HG03442 (cell line): ENCODE measurements around the gene KRTAP5-9.
"Not testable (repeated sequence)": the region's sequence is repeated elsewhere in the genome, so short reads cannot be mapped to it uniquely, and the experiment has no call there.

Experiments
- ATAC-seq: cut with Tn5 transposase; IDR thresholded peaks from one replicate; pipeline ENCODE4 v1.9.1; 2021; ENCODE audit warnings: mild to moderate bottlenecking, moderate library complexity; ENCODE audit not compliant: unreplicated experiment

Gene KRTAP5-9

DNA sequence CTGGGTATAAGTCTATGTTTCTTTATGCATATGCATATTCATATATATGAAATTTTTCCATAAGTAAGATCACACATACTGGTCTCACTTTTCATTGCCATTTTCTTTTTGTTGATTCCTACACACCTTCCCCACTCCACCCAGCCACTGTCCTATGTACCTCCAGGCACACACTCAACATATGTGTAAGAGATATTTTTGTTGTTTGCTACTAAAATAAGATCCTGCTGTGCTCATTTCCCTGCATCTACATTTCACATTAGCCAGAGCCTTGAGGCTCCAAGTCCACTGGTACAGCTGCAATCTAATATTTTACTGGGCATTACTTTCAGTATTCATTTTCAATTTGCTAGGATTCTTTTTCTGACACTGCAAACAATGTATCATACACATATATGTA, 9.0 kb downstream of the KRTAP5-9 start:
- ATAC-seq, result no peak

DNA sequence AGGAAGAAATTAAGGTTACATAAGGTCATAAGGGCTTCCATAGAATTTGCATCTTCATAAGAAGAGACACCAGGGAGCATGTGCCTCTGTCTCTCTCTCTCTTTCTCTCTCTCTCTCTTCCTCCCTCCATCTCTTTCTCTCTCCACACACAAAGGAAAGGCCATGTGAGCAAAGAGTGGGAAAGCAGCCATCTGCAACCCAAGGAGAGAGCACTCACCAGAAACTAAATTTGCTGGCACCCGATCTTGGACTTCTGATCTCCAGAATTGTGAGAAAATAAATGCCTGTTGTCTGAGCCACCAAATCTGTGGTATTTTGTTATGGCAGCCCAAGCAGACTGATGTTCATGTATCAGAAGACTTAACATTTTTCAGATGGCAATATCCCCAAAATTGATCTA, 10.8 kb downstream of the KRTAP5-9 start:
- ATAC-seq, result no peak

DNA sequence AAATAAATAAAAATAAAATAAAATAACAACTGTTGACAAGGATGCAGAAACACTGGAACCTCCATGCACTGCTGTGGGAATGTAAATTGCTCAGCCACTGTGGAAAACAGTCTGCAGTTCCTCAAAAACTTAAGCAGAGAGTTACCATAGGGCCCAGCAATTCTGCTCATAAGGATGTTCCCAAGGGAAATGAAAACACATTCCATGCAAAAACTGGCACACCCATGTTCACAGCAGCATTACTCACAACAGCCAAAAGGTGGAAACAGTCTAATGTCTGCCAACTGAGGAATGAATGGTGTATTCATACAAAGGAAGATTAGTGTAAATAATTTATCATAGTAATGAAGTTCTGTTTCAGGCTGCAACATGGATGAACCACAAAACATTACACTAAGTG, 13.9 kb downstream of the KRTAP5-9 start:
- ATAC-seq, result no peak

DNA sequence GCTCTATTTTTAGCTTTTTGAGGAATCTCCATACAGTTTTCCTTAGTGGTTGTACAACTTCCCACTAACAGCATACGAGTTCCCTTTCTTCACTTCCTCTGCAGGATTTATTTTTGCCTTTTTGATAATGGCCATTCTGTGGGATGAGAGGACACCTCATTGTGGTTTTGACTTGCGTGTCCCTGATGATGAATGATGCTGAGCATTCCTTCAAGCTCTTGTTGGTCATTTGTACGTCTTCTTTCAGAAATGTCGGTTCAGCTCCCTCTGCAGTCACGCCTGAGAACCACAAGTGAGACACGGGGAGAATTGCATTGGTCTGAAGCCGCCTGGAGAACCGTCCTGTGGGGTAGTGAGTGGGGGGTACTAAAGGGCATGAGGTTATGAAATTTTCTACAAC, 15.2 kb downstream of the KRTAP5-9 start:
- ATAC-seq, result no peak

DNA sequence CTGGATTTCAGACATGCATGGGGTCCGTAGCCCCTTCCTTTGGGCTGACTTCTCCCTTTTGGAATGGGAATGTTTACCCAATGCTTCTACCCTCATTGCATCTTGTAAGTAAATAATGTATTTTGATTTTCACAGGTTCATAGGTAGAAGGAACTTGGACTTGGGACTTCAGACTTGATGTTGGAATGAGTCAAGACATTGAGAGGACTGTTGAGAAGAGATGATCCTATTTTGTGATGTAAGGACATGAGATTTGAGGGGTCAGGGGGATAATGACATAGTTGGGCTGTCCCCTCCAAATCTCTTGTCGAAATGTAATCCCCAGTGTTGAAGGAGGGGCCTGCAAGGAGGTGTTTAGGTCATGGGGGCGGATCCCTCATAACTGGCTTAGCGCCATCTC, 16.2 kb downstream of the KRTAP5-9 start:
- no peak for ATAC-seq

DNA sequence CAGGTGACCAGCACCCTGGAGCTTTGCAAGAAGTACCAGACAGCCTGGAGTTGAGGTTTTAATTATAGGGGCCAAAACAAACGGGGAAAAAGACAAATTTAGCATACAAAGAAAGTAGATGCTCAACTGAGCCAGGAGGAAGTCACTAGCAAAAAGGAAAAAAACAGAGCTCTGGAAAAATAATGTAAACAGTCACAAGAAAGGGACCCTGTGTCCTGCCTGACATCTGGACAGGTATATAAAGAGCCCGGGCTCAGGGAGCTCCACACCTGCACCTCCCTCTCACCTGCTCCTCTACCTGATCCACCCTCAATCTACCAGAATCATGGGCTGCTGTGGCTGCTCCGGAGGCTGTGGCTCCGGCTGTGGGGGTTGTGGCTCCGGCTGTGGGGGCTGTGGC, 17.0 kb downstream of the KRTAP5-9 start, which contains the start of gene KRTAP5-10:
Gene KRTAP5-10, plus strand, starts transcription at position 301 of the 400 bp plus-strand sequence. Its CDS starts 25 bp downstream, at position 326.
- no peak for ATAC-seq

DNA sequence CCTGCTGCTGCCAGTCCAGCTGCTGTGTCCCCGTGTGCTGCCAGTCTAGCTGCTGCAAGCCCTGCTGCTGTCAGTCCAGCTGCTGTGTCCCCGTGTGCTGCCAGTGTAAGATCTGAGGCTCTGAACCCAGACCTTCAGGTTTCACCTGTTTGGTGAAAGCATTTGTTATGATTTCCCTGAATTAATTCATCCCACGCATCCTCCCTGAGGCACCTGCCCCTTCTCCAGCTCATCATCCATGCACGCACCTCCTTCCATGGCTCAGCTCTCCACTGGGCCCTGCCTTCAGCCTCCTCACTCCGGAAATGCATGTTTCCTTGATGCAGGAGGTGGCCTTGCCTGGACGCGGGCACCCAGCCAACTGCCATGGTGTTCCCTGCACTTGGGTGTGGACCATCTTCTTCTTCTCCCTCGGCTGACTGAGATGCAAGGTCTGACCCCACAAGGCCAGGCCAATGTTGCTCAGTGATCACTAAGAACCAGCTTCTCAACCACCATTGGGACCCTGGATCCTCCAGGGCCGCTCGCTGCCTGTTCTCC, 17.9 kb downstream of the KRTAP5-9 start:
- ATAC-seq, result no peak

DNA sequence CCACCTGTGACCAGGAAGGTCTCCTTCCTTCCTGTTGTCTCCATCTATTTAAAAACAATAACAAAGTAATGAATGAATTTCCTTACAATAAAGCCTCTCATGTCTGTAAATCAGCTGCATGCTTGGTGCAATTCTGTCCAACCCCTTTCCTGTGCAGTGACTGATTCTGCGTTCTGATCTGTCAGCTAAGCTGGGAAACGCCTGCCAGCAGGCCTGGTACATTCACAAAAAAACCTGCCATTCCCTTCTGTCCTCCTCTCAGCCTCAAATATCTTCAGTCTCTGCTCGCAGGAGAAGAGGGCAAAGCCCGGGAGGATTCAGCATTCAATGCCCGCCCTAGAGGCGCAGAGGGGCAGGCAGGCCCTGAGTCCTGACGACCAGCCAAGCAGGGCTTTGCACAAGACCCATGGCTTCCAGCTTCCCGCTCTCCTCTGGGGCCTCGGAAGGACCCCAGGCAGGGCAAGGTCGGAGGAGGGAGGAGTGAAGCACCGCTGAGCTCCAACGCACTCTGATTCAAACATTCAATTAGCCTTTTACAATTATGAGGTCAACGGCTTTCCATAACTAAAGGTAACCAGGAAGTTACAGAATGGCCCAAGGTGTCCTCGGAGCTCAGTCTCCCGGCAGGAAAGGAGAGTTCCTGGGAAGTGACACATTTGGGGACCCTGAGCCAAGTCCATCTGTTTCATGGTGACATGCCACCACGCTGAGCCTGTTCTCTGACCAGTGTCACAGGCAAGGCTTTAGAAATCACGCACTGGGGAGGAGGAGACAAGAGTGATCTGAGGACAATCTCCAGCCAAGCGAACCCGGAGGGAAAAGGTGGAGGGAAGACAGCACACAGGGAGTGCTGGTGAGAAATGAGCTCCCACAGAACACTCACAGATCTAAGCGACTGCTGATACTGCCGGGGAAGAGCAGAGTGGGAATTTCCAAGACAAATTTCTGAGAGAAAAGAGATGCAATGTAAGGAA, 18.7 kb downstream of the KRTAP5-9 start:
- ATAC-seq, result not testable (repeated sequence)

DNA sequence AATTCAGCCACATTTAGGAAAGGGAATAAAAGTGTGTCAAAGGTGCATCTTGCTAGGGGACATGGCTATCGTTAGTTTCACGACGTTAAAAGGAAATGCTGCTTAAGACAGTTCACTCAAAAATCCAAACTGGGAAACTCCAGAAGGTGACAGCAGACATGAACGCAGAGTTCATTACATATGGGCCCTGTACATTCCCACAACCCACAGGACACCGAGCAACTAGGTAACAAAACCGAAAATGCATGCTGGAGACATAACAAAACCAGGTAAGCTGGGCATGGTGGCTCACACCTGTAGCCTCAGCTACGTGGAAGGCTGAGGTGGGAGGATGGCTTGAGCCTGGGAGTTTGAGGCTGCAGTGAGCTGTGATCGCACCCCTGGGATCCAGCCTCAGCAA, 19.4 kb downstream of the KRTAP5-9 start:
- ATAC-seq, result not testable (repeated sequence)

DNA sequence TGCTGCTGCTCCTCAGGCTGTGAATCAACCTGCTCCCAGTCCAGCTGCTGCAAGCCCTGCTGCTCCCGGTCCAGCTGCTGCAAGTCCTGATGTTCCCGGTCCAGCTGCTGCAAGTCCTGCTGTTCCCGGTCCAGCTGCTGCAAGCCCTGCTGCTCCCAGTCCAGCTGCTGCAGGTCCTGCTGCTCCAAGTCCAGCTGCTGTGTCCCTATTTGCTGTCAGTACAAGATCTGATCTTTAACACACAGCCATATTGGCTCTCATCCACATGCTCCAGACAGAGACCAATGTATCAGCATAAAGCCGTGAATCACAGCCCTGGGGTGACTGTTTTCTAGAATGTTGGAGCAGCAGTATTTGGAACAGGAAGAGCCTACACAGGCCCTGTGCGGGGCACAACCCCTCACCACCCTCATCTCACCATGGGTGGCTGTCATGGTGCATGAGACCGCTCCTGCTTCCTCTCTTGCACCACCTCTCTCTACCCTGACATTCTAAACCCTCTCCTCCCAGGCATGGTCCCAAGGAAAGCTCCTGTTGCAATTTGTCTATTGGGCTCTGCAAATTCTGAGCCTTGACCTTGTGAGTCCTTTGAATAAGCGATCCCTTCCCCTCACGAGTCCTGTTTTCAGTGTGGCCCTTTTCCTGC, 20.6 kb downstream of the KRTAP5-9 start:
- no peak for ATAC-seq

DNA sequence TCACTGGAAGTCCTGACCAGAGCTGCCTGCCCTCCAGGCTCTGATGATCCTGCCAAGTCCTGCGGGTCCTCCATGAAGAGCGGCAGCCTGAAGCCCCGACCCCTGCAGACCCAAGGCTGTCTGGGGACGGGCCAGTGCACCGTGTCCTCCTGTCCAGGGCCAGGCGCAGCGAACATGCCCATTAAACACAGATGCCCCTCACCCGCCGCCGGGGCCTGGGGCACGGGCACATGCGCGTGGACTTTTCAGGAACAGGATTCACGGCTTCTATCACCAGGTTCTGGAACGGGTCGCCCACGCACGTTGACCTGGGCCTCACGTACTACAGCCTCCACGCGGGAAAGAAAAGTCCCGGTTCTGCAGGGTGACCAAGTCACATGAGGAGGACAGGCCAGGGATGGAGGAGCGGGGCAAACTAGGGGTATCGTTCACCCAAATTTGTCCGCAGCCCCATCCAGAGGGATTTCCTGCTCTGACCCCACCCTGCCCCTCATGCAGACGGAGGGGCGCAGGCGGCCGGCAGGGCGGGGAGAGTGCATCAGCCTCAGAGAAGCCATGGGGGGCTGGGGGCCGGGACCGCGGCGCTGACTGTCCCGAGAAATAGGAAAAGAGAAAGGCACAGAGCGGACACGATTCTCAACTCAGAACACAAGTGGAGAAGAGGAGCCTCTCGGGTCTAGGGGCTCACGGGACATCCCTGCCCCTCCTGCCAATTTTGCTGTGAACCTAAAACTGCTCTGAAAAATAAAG, 23.1 kb downstream of the KRTAP5-9 start:
- ATAC-seq, result not testable (repeated sequence)

DNA sequence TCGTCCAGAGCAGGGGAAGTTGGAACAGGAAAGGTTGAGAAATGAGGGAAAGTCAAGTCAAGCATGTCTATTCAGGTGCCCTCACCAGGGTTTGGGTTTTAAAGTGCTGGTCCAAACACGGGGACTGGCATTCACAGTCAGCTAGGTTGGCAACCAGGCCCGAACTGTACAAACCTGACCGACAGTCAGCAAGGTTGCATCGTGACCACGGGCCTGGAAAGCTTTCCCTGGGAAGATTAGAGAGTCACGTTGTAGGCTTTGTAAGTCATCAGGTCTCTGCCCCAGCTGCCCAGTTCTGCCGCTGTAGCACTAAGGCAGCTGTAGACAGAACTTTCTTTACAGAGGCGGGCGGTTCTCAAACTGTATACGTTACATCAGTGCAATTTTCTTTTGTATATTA, 24.6 kb downstream of the KRTAP5-9 start:
- ATAC-seq, result no peak

DNA sequence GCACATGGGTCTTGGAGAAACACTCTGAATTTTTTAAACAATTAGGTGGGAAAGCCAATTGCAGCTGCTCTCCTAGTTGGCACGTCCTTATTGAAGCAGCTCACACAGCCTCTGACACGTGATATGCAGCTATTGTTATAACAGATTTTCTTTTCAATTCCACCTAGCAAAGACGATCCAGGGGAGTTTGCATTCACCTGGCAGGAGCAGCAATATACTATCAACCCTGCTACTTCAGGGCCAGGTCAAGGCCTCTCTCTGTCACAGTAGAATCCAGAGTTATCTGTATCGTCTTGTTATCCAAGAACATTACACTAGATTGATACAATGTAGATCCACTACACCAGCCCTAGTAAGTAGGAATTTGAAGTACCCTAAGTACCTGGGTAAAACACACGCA, 26.2 kb downstream of the KRTAP5-9 start:
- ATAC-seq, result no peak

DNA sequence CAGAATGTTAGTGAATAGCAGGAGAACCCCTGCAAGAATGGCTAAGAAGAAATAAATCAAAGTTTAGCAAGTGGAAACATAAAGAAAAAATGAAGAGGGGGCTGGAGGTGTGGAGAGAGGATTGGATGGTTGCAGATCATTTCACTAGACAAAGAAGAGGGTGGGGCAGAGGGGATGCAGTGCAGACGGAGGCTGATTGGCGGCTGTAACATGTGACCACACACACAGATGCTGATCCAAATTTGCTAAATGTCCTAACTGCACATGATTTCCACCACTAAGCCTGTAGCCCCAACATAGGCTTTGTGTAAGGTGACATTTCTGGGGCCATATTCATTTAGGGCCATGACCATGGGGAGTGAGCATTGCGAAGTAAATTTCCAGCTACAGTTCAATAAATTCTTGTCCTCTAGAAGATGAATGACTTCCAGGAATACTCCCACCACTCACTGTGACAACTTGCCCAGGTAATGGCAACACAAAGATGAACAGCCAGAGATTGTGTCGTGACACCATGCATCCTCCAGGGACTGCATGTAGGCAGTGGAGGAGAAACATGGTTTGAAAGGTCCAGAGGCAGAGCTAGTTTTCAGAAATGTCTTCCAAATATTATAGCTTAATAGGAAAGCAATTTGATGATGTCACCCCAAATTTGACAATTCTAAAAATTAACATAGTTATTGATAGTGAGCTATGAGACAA, 27.7 kb downstream of the KRTAP5-9 start:
- ATAC-seq, result no peak

DNA sequence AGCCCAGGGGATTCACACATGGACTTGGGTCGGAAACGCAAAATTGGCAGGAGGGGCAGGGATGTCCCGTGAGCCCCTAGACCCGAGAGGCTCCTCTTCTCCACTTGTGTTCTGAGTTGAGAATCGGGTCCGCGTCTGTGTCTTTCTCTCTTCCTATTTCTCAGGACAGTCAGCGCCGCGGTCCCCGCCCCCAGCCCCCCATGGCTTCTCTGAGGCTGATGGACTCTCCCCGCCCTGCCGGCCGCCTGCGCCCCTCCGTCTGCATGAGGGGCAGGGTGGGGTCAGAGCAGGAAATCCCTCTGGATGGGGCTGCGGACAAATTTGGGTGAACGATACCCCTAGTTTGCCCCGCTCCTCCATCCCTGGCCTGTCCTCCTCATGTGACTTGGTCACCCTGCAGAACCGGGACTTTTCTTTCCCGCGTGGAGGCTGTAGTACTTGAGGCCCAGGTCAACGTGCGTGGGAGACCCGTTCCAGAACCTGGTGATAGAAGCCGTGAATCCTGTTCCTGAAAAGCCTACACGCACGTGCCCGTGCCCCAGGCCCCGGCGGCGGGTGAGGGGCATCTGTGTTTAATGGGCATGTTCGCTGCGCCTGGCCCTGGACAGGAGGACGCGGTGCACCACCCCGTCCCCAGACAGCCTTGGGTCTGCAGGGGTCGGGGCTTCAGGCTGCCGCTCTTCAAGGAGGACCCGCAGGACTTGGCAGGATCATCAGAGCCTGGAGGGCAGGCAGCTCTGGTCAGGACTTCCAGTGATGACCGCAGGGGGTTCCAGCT, 28.7 kb downstream of the KRTAP5-9 start:
- not testable (repeated sequence) for ATAC-seq

DNA sequence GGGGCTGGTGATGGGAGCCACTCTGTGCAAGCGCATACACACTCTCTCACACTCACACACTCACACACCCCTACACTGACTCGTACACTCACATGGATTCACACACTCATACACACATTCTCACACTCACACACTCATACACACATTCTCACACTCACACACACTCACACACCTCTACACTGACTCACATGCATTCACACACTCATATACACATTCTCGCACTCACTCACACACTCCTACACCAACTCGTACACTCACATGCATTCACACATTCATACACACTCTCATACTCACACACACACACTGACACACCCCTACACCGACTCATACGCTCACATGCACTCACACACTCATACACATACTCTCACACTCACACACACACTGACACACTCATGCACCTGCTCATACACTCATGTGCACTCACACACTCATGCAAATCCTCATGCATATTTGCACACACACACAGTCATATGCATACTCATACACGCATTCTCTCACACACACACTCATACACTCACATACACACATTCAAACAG, 29.3 kb downstream of the KRTAP5-9 start:
- ATAC-seq, result no peak

DNA sequence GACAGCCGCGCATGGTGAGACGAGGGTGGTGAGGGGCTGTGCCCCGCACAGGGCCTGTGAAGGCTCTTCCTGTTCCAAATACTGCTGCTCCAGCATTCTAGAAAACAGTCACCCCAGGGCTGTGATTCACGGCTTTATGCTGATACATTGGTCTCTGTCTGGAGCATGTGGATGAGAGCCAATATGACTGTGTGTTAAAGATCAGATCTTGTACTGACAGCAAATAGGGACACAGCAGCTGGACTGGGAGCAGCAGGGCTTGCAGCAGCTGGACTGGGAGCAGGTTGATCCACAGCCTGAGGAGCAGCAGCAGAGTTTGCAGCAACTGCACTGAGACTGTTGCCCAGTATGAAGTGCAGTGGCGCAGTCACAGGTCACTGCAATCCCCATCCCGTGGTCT, 31.3 kb downstream of the KRTAP5-9 start:
- ATAC-seq, result not testable (repeated sequence)

DNA sequence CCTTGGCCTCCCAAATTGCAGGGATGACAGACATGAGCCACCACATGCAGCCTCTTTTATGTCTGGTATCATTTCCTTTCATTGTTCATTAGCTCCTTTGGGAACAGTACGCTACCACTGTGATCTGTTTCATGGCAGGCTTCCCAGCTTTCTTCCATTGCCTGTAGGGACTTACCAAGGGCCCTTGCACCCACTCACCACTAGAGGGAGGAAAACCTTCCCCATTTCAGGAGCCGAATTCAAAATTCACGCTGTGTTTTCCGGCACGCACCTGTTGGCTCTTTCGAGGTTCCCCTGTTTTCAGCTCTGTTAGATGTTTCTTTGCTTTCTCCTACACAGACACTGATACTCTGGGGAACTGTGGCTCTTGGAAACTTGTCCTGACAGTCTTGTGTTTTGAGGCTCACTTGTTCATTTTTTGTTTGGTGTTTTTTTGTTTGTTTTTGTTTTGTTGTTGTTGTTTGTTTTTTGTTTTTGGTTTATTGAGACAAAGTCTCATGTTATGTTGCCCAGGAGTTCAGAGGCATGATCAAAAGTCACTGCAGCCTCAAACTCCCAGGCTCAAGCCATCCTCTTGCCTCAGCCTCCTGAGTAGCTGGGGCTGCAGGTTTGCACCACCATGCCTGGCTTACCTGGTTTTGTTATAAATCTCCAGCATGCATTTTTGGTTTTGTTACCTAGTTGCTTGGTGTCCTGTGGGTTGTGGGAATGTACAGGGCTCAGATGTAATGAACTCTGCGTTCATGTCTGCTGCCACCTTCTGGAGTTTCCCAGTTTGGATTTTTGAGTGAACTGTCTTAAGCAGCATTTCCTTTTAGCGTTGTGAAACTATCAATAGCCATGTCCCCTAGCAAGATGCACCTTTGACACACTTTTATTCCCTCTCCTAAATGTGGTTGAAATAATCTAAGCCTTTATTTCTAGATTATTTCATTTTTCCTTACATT, 32.1 kb downstream of the KRTAP5-9 start:
- ATAC-seq, result no peak
